Parathyroid adenoma (tissue), 2 donors: ENCODE results near the gene BMP7.

Experiments
- H2AFZ ChIP-seq: fragments of 300-600 bp; sonication (generic); one replicate; pipeline ENCODE4 v1.7.0; 2017; ENCODE audit warnings: antibody characterized with exemption, mild to moderate bottlenecking
- H3K27ac ChIP-seq: fragments of 300-600 bp; sonication (generic); one replicate; pipeline ENCODE4 v1.7.0; 2017
- H3K27me3 ChIP-seq: fragments of 300-600 bp; sonication (generic); one replicate; pipeline ENCODE4 v1.7.0; 2017; ENCODE audit warnings: low read length; ENCODE audit not compliant: control insufficient read depth, insufficient read depth
- H3K36me3 ChIP-seq: fragments of 300-600 bp; sonication (generic); one replicate; pipeline ENCODE4 v1.7.0; 2017; ENCODE audit warnings: low read length; ENCODE audit not compliant: control insufficient read depth, insufficient read depth
- H3K4me1 ChIP-seq: fragments of 300-600 bp; sonication (generic); one replicate; pipeline ENCODE4 v1.7.0; 2017; ENCODE audit warnings: control low read depth
- H3K4me2 ChIP-seq: fragments of 300-600 bp; sonication (generic); one replicate; pipeline ENCODE4 v1.7.0; 2017; ENCODE audit warnings: low read length
- H3K4me3 ChIP-seq: fragments of 300-600 bp; sonication (generic); one replicate; pipeline ENCODE4 v1.7.0; 2017; ENCODE audit warnings: low read depth, low read length
- H3K79me2 ChIP-seq: fragments of 300-600 bp; sonication (generic); one replicate; pipeline ENCODE4 v1.7.0; 2017; ENCODE audit warnings: control low read depth
- H3K9ac ChIP-seq: fragments of 300-600 bp; sonication (generic); one replicate; pipeline ENCODE4 v1.7.0; 2017; ENCODE audit warnings: mild to moderate bottlenecking
- H3K9me3 ChIP-seq: fragments of 300-600 bp; sonication (generic); one replicate; pipeline ENCODE4 v1.7.0; 2017; ENCODE audit warnings: low read length; ENCODE audit not compliant: control insufficient read depth
- CTCF ChIP-seq: fragments of 300-600 bp; sonication (generic); IDR thresholded peaks from one replicate; pipeline ENCODE4 v1.7.0; 2017; ENCODE audit warnings: antibody characterized with exemption, mild to moderate bottlenecking
- donor health status: primary hyperparathyroidism.

The BMP7 gene

DNA sequence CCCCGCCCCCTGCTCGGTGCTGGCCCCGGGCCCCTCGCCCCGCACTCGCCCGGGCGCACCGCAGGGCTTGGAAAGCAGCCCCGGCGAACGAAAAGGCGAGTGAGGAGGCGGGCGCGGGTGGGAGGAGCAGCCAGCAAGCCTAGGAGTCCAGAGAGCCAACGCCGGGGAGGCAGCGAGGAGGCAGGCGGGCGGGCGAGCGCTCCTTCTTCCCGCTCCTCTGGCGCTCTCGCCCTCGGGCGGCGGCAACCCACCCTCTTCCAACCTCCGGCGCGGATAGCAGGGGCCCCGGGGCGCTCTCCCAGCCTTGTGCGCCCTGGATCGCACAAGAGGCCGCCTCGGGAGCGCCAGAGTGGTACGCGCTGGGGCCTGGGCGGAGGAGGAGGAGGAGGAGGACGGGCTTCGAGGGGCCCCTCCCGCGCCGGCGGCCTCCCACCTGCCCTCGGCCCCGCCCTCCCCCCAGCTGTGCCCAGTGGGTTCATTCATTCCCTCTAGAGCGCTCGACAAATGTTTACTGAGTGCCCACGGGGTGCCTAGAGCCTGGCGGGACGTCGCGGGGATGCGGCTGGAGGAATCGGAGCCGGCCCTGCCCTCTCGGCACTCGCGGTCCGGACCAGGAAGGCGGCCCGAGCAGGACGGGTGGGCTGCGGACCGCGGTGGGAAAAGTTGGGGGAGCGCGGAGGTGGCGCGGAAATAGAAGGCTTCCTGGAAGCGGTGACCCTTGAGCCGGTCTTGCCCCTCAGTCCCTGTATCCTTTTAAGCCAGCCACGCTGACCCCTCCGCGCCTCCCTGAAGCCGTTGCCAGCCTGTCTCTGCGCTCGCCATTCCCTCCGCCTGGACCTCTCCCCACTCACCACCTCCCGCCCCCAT is at the start of gene BMP7:
Gene BMP7 (minus strand): TSS at position 351 of the 867 bp plus-strand sequence. CDS start 519 bp downstream, outside the sequence.
- Histone ChIP-seq H3K79me2 (no peaks in the 10 kb centered on the region), H3K27ac (no peak within 1 kb of the TSS), H3K4me1 (no peaks in the 10 kb centered on the region), H3K36me3 (no peaks in the 10 kb centered on the region), H3K9ac (no peak within 1 kb of the TSS), H3K9me3 (no peaks in the 10 kb centered on the region), H3K4me3 (peak within 1 kb of the TSS; percentile 22), H3K4me2 (peak within 1 kb of the TSS; percentile 51), H2AFZ (no peak within 1 kb of the TSS), H3K27me3 (peaks cover 7% of the 10 kb centered on the region)
- TF ChIP-seq CTCF, result no peak

DNA sequence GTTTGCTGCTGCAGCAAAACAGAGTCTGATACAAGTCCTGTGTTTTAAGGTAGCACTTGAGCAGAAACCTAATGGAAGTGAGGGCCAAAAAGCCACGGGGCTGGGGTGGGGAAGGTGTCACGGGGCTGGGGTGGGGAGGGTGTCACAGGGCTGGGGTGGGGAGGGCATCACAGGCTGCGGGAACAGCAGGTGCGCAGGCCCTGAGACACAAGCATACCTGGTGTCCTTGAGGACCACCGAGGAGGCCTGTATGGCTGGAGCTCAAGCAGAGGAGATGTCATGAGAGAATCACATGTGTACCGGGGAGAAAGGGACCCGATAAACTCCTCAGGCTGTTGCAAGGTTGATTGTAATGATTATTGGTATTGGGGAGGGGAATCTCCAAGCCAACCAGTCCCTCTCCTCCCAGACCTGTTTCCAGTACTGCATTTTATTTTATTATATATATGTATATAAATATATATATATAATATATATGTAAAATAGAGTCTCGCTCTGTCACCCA is 49.6 kb upstream of the BMP7 start:
- H3K9me3 ChIP-seq, result no peaks in the 10 kb centered on the region
- no peak overlapping the region for H3K9ac ChIP-seq
- H3K79me2 ChIP-seq, result no peaks in the 10 kb centered on the region
- no peaks in the 10 kb centered on the region for H3K27me3 ChIP-seq
- no peaks in the 10 kb centered on the region for H3K36me3 ChIP-seq
- no peak for TF ChIP-seq CTCF
- H3K27ac ChIP-seq, result no peak overlapping the region
- H3K4me2 ChIP-seq, result no peak overlapping the region
- H3K4me1 ChIP-seq, result no peaks in the 10 kb centered on the region
- H2AFZ ChIP-seq, result no peak overlapping the region
- H3K4me3 ChIP-seq, result no peak overlapping the region

- TF ChIP-seq CTCF, result no peak
- no peak overlapping the region for H3K9ac ChIP-seq
- H3K4me3 ChIP-seq, result no peak overlapping the region
- H3K27me3 ChIP-seq, result no peaks in the 10 kb centered on the region
- H3K27ac ChIP-seq, result no peak overlapping the region
- H3K4me2 ChIP-seq, result no peak overlapping the region
- H3K9me3 ChIP-seq, result no peaks in the 10 kb centered on the region
- H3K4me1 ChIP-seq, result no peaks in the 10 kb centered on the region
- no peaks in the 10 kb centered on the region for H3K36me3 ChIP-seq
- no peaks in the 10 kb centered on the region for H3K79me2 ChIP-seq
- no peak overlapping the region for H2AFZ ChIP-seq
Observed at GRCh38 chr20:57315083-57315975, 48.9 kb upstream of the BMP7 start.

DNA sequence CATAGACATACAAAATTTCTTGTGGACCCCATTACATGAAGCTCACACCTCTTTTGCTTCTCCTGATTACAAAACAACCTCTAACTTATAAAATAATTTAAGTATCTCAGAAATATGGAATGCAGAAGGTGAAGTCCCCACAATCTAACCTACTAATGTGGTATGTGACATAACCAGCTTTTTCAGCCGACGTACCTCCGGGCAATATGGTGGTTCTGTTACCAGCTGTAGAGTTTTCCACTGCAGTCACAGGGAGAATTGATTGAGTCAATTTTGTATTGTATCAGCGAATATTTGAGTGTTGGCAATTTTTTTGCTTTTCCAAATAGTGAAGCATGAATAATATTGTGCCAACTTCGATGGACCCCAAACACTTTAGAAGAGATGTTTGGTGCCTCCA is 47.5 kb upstream of the BMP7 start:
- Histone ChIP-seq H3K4me3 (no peak overlapping the region), H2AFZ (no peak overlapping the region), H3K79me2 (no peaks in the 10 kb centered on the region), H3K9ac (no peak overlapping the region), H3K9me3 (no peaks in the 10 kb centered on the region), H3K4me2 (no peak overlapping the region), H3K4me1 (no peaks in the 10 kb centered on the region), H3K36me3 (no peaks in the 10 kb centered on the region), H3K27me3 (no peaks in the 10 kb centered on the region), H3K27ac (no peak overlapping the region)
- no peak for TF ChIP-seq CTCF
